Adrenal gland (tissue), 5 donors: ENCODE measurements around the gene PNPLA2.

Experiments
- POLR2A ChIP-seq, 2 donors: fragments of 450-650 bp; IDR thresholded peaks; one replicate each; pipeline ENCODE4 v1.6.1; 2017; ENCODE audit warnings: antibody characterized with exemption in 2 of 2, mild to moderate bottlenecking in 2 of 2, moderate library complexity in 1 of 2
- TF ChIP-seq, protein P1 (sequence below), 6 experiments: fragments of 450-650 bp in 4 of 6; fragments of 200-600 bp in 2 of 6; sonication (generic) in 1 of 6; IDR thresholded peaks; 1 replicate in 5 of 6; 2 replicates in 1 of 6; pipeline versions ENCODE4 v1.5.1 to v1.8.0; 2016 to 2021; ENCODE audit warnings: antibody characterized with exemption in 6 of 6, mild to moderate bottlenecking in 2 of 6, moderate library complexity in 1 of 6
- donor health status: DM: no; HTN: no; CAD: no.

GRCh38 chr11:788953-789940 is 29.5 kb upstream of the PNPLA2 start:
- no peak for TF ChIP-seq POLR2A (IDR thresholded peaks at IDR 0.05)
- TF ChIP-seq, protein P1, sequence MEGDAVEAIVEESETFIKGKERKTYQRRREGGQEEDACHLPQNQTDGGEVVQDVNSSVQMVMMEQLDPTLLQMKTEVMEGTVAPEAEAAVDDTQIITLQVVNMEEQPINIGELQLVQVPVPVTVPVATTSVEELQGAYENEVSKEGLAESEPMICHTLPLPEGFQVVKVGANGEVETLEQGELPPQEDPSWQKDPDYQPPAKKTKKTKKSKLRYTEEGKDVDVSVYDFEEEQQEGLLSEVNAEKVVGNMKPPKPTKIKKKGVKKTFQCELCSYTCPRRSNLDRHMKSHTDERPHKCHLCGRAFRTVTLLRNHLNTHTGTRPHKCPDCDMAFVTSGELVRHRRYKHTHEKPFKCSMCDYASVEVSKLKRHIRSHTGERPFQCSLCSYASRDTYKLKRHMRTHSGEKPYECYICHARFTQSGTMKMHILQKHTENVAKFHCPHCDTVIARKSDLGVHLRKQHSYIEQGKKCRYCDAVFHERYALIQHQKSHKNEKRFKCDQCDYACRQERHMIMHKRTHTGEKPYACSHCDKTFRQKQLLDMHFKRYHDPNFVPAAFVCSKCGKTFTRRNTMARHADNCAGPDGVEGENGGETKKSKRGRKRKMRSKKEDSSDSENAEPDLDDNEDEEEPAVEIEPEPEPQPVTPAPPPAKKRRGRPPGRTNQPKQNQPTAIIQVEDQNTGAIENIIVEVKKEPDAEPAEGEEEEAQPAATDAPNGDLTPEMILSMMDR (IDR thresholded peaks at IDR 0.05): no peak
